ENCODE measurements around the gene ARHGAP25.

ARHGAP25 gene

DNA sequence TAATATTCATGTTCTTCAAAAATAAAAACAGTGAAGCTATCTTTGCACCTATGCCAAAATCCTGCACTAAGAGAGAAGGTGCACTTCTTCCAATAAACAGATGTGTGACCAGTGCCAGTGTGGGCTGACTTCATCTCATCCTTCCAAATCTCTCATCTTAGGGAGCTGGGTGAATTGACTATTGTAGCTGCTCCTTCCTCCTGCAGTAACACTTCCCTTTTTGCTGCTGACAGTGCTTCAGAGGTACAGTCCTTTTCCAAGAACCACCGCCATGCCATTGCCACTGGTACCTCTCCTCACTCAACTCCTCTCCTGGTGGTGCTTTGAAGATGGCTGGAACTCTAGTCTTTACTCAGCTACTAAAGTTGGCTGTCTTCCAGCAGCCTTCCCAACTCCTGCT is 42.1 kb upstream of the ARHGAP25 start:
- no peak overlapping the region for H4K5ac ChIP-seq (ENCODE audit: low read length)
- H3K4me2 ChIP-seq (ENCODE audit: low read length), result no peak overlapping the region
- H2BK5ac ChIP-seq (ENCODE audit: low read length), result no peak overlapping the region
- WGBS (ENCODE audit: extremely low coverage, insufficient coverage, low lambda C conversion rate), result no CpG with 5 or more reads among the region's 1 CpG
- H3K27me3 ChIP-seq (ENCODE audit: insufficient read depth, low read length, poor library complexity), result no peaks in the 10 kb centered on the region
- no peaks in the 10 kb centered on the region for H3K36me3 ChIP-seq (ENCODE audit: control insufficient read depth, insufficient read depth, low read length)
- H2BK15ac ChIP-seq (replicated peaks; ENCODE audit: low read depth), result no peak overlapping the region
- H2BK120ac ChIP-seq (ENCODE audit: low read depth, low read length), result no peak overlapping the region
- no peak overlapping the region for H4K8ac ChIP-seq (ENCODE audit: low read depth, low read length)
- no peak for DNase-seq
- no peaks in the 10 kb centered on the region for H3K79me2 ChIP-seq (ENCODE audit: control insufficient read depth, insufficient read depth, low read length)
- H3K27ac ChIP-seq (ENCODE audit: low read depth, low read length), result no peak overlapping the region
- H2AK5ac ChIP-seq (ENCODE audit: low read length), result peak overlapping the region; percentile 6
- H3K18ac ChIP-seq (ENCODE audit: low read length), result no peak overlapping the region
- no peak overlapping the region for H3K9ac ChIP-seq (ENCODE audit: low read length)
- H3K4me1 ChIP-seq (ENCODE audit: control insufficient read depth, low read depth, low read length), result peaks cover 7% of the 10 kb centered on the region
- H3K79me1 ChIP-seq (ENCODE audit: low read length), result no peaks in the 10 kb centered on the region
- no peak overlapping the region for H3K4me3 ChIP-seq (ENCODE audit: low read length)
- no peak overlapping the region for H3K23ac ChIP-seq (ENCODE audit: low read length)
- H3K56ac ChIP-seq (ENCODE audit: low read length), result no peak overlapping the region
- no peak overlapping the region for H3K4ac ChIP-seq (ENCODE audit: low read depth, low read length)

DNA sequence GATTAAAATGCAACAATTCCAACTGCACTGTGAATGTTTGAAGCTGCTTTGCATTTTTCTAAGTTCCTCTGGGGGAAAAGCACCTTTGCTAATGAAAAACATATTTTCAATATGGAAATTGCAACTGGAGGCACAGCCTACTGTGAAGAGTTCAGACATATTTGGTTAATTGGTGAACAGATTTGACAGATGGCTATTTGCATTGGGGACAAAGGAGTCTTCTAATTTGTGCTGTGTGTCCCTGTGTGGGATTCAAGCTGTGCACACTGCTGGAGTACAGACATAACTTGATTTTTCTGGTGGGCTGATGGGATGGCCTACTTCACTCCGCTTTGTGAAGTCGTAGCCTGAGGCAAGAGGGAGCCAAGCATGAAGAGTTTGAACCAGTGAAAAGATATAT is 40.7 kb upstream of the ARHGAP25 start:
- no peak overlapping the region for H3K4me2 ChIP-seq (ENCODE audit: low read length)
- H3K36me3 ChIP-seq (ENCODE audit: control insufficient read depth, insufficient read depth, low read length), result no peaks in the 10 kb centered on the region
- H4K8ac ChIP-seq (ENCODE audit: low read depth, low read length), result no peak overlapping the region
- no peak for DNase-seq
- no peaks in the 10 kb centered on the region for H3K79me2 ChIP-seq (ENCODE audit: control insufficient read depth, insufficient read depth, low read length)
- H3K27me3 ChIP-seq (ENCODE audit: insufficient read depth, low read length, poor library complexity), result no peaks in the 10 kb centered on the region
- no peak overlapping the region for H3K4me3 ChIP-seq (ENCODE audit: low read length)
- WGBS (ENCODE audit: extremely low coverage, insufficient coverage, low lambda C conversion rate), result no CpG with 5 or more reads among the region's 2 CpGs
- H3K27ac ChIP-seq (ENCODE audit: low read depth, low read length), result no peak overlapping the region
- no peak overlapping the region for H3K18ac ChIP-seq (ENCODE audit: low read length)
- H2BK5ac ChIP-seq (ENCODE audit: low read length), result no peak overlapping the region
- no peak overlapping the region for H3K9ac ChIP-seq (ENCODE audit: low read length)
- no peak overlapping the region for H3K4ac ChIP-seq (ENCODE audit: low read depth, low read length)
- H3K4me1 ChIP-seq (ENCODE audit: control insufficient read depth, low read depth, low read length), result peaks cover 7% of the 10 kb centered on the region
- H4K5ac ChIP-seq (ENCODE audit: low read length), result no peak overlapping the region
- H3K23ac ChIP-seq (ENCODE audit: low read length), result no peak overlapping the region
- H2BK120ac ChIP-seq (ENCODE audit: low read depth, low read length), result no peak overlapping the region
- no peak overlapping the region for H2AK5ac ChIP-seq (ENCODE audit: low read length)
- H3K56ac ChIP-seq (ENCODE audit: low read length), result no peak overlapping the region
- no peaks in the 10 kb centered on the region for H3K79me1 ChIP-seq (ENCODE audit: low read length)
- no peak overlapping the region for H2BK15ac ChIP-seq (replicated peaks; ENCODE audit: low read depth)

DNA sequence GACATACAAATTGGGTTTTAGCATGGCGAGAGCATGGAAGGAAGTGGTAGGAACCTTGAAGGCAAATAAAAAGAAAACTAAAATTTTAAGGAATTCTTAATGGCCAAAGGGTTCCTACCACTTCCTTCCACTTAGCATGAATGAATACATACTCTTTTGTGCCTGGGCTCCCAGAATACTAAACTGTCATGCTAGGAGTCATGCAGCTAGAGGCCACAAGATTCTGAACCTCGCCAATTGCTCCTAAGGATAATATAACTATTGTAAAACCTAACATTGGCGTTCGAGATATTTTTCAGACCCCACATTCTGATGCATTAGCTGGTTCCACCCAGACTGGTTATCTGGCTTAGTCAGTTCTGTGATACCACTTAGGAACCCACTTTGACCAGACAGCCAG is 38.6 kb upstream of the ARHGAP25 start:
- no peaks in the 10 kb centered on the region for H3K79me2 ChIP-seq (ENCODE audit: control insufficient read depth, insufficient read depth, low read length)
- no peak overlapping the region for H4K5ac ChIP-seq (ENCODE audit: low read length)
- no peak overlapping the region for H4K8ac ChIP-seq (ENCODE audit: low read depth, low read length)
- H2BK120ac ChIP-seq (ENCODE audit: low read depth, low read length), result no peak overlapping the region
- no peak overlapping the region for H3K23ac ChIP-seq (ENCODE audit: low read length)
- no peak overlapping the region for H3K4me2 ChIP-seq (ENCODE audit: low read length)
- no peak overlapping the region for H3K56ac ChIP-seq (ENCODE audit: low read length)
- no peak overlapping the region for H3K4me3 ChIP-seq (ENCODE audit: low read length)
- no peak for DNase-seq
- no peak overlapping the region for H2BK15ac ChIP-seq (replicated peaks; ENCODE audit: low read depth)
- no peaks in the 10 kb centered on the region for H3K79me1 ChIP-seq (ENCODE audit: low read length)
- no peaks in the 10 kb centered on the region for H3K27me3 ChIP-seq (ENCODE audit: insufficient read depth, low read length, poor library complexity)
- H3K18ac ChIP-seq (ENCODE audit: low read length), result no peak overlapping the region
- no CpG with 5 or more reads among the region's 4 CpGs for WGBS (ENCODE audit: extremely low coverage, insufficient coverage, low lambda C conversion rate)
- H3K4me1 ChIP-seq (ENCODE audit: control insufficient read depth, low read depth, low read length), result no peaks in the 10 kb centered on the region
- no peak overlapping the region for H2BK5ac ChIP-seq (ENCODE audit: low read length)
- no peak overlapping the region for H3K9ac ChIP-seq (ENCODE audit: low read length)
- H3K27ac ChIP-seq (ENCODE audit: low read depth, low read length), result no peak overlapping the region
- no peaks in the 10 kb centered on the region for H3K36me3 ChIP-seq (ENCODE audit: control insufficient read depth, insufficient read depth, low read length)
- no peak overlapping the region for H3K4ac ChIP-seq (ENCODE audit: low read depth, low read length)
- H2AK5ac ChIP-seq (ENCODE audit: low read length), result no peak overlapping the region

DNA sequence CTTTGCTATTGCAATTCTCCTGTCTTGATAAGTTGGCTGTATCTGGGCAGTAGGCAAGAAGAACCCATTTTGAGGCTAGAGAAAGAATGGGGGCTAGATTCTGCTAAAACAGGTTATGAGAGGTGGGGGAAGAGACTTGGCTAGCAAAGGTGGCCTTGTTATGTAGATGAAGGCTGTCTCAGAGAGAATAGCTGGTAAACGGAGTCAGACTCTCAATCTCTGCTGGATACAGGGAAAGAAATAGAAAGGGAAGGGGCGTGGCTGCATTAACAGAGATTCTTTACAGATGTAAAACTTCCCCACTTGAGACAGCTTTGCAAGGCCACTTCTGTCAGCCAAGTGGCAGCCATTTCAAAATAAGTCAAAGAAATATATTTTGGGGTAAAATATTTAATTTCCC is 38.1 kb upstream of the ARHGAP25 start:
- Histone ChIP-seq H3K4me1 (ENCODE audit: control insufficient read depth, low read depth, low read length) (no peaks in the 10 kb centered on the region), H3K4me2 (ENCODE audit: low read length) (no peak overlapping the region), H2BK5ac (ENCODE audit: low read length) (no peak overlapping the region), H2AK5ac (ENCODE audit: low read length) (no peak overlapping the region), H3K18ac (ENCODE audit: low read length) (no peak overlapping the region), H3K4ac (ENCODE audit: low read depth, low read length) (no peak overlapping the region), H3K27ac (ENCODE audit: low read depth, low read length) (no peak overlapping the region), H4K5ac (ENCODE audit: low read length) (no peak overlapping the region), H3K79me1 (ENCODE audit: low read length) (no peaks in the 10 kb centered on the region), H3K9ac (ENCODE audit: low read length) (no peak overlapping the region), H3K36me3 (ENCODE audit: control insufficient read depth, insufficient read depth, low read length) (no peaks in the 10 kb centered on the region), H3K4me3 (ENCODE audit: low read length) (no peak overlapping the region), H2BK15ac (replicated peaks; ENCODE audit: low read depth) (no peak overlapping the region), H4K8ac (ENCODE audit: low read depth, low read length) (no peak overlapping the region), H3K27me3 (ENCODE audit: insufficient read depth, low read length, poor library complexity) (no peaks in the 10 kb centered on the region), H3K23ac (ENCODE audit: low read length) (no peak overlapping the region), H2BK120ac (ENCODE audit: low read depth, low read length) (no peak overlapping the region), H3K56ac (ENCODE audit: low read length) (no peak overlapping the region), H3K79me2 (ENCODE audit: control insufficient read depth, insufficient read depth, low read length) (no peaks in the 10 kb centered on the region)
- WGBS (ENCODE audit: extremely low coverage, insufficient coverage, low lambda C conversion rate), result no CpG with 5 or more reads among the region's 2 CpGs
- DNase-seq, result no peak

GRCh38 chr2:68698567-68699377 is 35.8 kb upstream of the ARHGAP25 start:
- no peaks in the 10 kb centered on the region for H3K79me2 ChIP-seq (ENCODE audit: control insufficient read depth, insufficient read depth, low read length)
- no peaks in the 10 kb centered on the region for H3K79me1 ChIP-seq (ENCODE audit: low read length)
- H3K9ac ChIP-seq (ENCODE audit: low read length), result no peak overlapping the region
- H4K8ac ChIP-seq (ENCODE audit: low read depth, low read length), result no peak overlapping the region
- H2BK5ac ChIP-seq (ENCODE audit: low read length), result no peak overlapping the region
- H3K56ac ChIP-seq (ENCODE audit: low read length), result no peak overlapping the region
- no peaks in the 10 kb centered on the region for H3K4me1 ChIP-seq (ENCODE audit: control insufficient read depth, low read depth, low read length)
- no CpG with 5 or more reads among the region's 4 CpGs for WGBS (ENCODE audit: extremely low coverage, insufficient coverage, low lambda C conversion rate)
- H3K4ac ChIP-seq (ENCODE audit: low read depth, low read length), result no peak overlapping the region
- no peak overlapping the region for H3K4me2 ChIP-seq (ENCODE audit: low read length)
- DNase-seq, result no peak
- no peak overlapping the region for H2AK5ac ChIP-seq (ENCODE audit: low read length)
- no peak overlapping the region for H2BK15ac ChIP-seq (replicated peaks; ENCODE audit: low read depth)
- no peak overlapping the region for H3K27ac ChIP-seq (ENCODE audit: low read depth, low read length)
- no peak overlapping the region for H4K5ac ChIP-seq (ENCODE audit: low read length)
- H3K27me3 ChIP-seq (ENCODE audit: insufficient read depth, low read length, poor library complexity), result no peaks in the 10 kb centered on the region
- H2BK120ac ChIP-seq (ENCODE audit: low read depth, low read length), result no peak overlapping the region
- H3K36me3 ChIP-seq (ENCODE audit: control insufficient read depth, insufficient read depth, low read length), result no peaks in the 10 kb centered on the region
- peak overlapping the region; percentile 57 for H3K23ac ChIP-seq (ENCODE audit: low read length)
- H3K4me3 ChIP-seq (ENCODE audit: low read length), result no peak overlapping the region
- H3K18ac ChIP-seq (ENCODE audit: low read length), result no peak overlapping the region

GRCh38 chr2:68700560-68700959 is 34.1 kb upstream of the ARHGAP25 start:
- Histone ChIP-seq H3K36me3 (ENCODE audit: control insufficient read depth, insufficient read depth, low read length) (no peaks in the 10 kb centered on the region), H2BK15ac (replicated peaks; ENCODE audit: low read depth) (no peak overlapping the region), H3K23ac (ENCODE audit: low read length) (no peak overlapping the region), H3K56ac (ENCODE audit: low read length) (no peak overlapping the region), H3K4ac (ENCODE audit: low read depth, low read length) (no peak overlapping the region), H4K5ac (ENCODE audit: low read length) (no peak overlapping the region), H2BK5ac (ENCODE audit: low read length) (no peak overlapping the region), H3K18ac (ENCODE audit: low read length) (no peak overlapping the region), H3K4me3 (ENCODE audit: low read length) (no peak overlapping the region), H3K79me1 (ENCODE audit: low read length) (no peaks in the 10 kb centered on the region), H3K27ac (ENCODE audit: low read depth, low read length) (no peak overlapping the region), H3K4me1 (ENCODE audit: control insufficient read depth, low read depth, low read length) (no peaks in the 10 kb centered on the region), H3K4me2 (ENCODE audit: low read length) (no peak overlapping the region), H3K79me2 (ENCODE audit: control insufficient read depth, insufficient read depth, low read length) (no peaks in the 10 kb centered on the region), H2BK120ac (ENCODE audit: low read depth, low read length) (no peak overlapping the region), H3K27me3 (ENCODE audit: insufficient read depth, low read length, poor library complexity) (no peaks in the 10 kb centered on the region), H4K8ac (ENCODE audit: low read depth, low read length) (no peak overlapping the region), H3K9ac (ENCODE audit: low read length) (no peak overlapping the region), H2AK5ac (ENCODE audit: low read length) (no peak overlapping the region)
- no peak for DNase-seq
- no CpG with 5 or more reads among the region's 2 CpGs for WGBS (ENCODE audit: extremely low coverage, insufficient coverage, low lambda C conversion rate)
